PC-9 (cell line): Measurements from ENCODE around the gene NEU4. TPM values are rescaled to one million over a fixed set of nuclear protein-coding genes. Genes with fewer than 3 reads are reported as not detected.

Experiments used
- BruUV-seq: library from RNA; stranded (reverse); fragments of 400-500 nt; replicated peaks from 2 replicates; lab custom pipeline; 2021; lab: Mats Ljungman, UMichigan
- CTCF ChIA-PET: fragments of 300-600 bp; sonication (Branson Sonifier 250); formaldehyde crosslinking; loops from one replicate; lab custom pipeline; 2022; ENCODE audit warnings: antibody characterized with exemption; lab: Charles Lee
- POLR2A ChIA-PET: fragments of 300-600 bp; sonication (Branson Sonifier 250); formaldehyde crosslinking; loops from one replicate; lab custom pipeline; 2022; ENCODE audit warnings: antibody characterized with exemption; ENCODE audit not compliant: unreplicated experiment; lab: Charles Lee
- DNase-seq, 2 experiments: peaks; one replicate each; pipeline versions ENCODE4 v3.0.0 to v3.0.0-alpha.2; 2015 to 2022; ENCODE audit warnings: mixed read lengths in 1 of 2
- H2AFZ ChIP-seq: fragments of 200-600 bp; sonication (generic); 2 replicates; pipeline ENCODE4 v1.8.1; 2017; ENCODE audit warnings: antibody characterized with exemption
- H3F3A ChIP-seq: fragments of 200-600 bp; sonication (generic); 2 replicates; pipeline ENCODE4 v1.8.1; 2017; ENCODE audit warnings: antibody characterized with exemption, mild to moderate bottlenecking, low read depth; ENCODE audit not compliant: insufficient read depth
- H3K27ac ChIP-seq: fragments of 200-600 bp; sonication (generic); 2 replicates; pipeline ENCODE4 v1.6.1; 2016; ENCODE audit warnings: mixed run types
- H3K27me3 ChIP-seq: fragments of 200-600 bp; sonication (generic); 2 replicates; pipeline ENCODE4 v1.6.1; 2016; ENCODE audit warnings: low read depth, mixed run types; ENCODE audit not compliant: insufficient read depth
- H3K36me3 ChIP-seq: fragments of 200-600 bp; sonication (generic); 2 replicates; pipeline ENCODE4 v1.6.1; 2016; ENCODE audit warnings: low read depth, mixed run types
- H3K4me1 ChIP-seq: fragments of 200-600 bp; sonication (generic); replicated peaks from 2 replicates; pipeline ENCODE4 v1.6.1; 2016; ENCODE audit warnings: mixed run types; ENCODE audit not compliant: insufficient read depth
- H3K4me2 ChIP-seq: fragments of 200-600 bp; sonication (generic); 2 replicates; pipeline ENCODE4 v1.6.1; 2017; ENCODE audit warnings: mixed run types
- H3K4me3 ChIP-seq: fragments of 200-600 bp; sonication (generic); 2 replicates; pipeline ENCODE4 v1.6.1; 2016; ENCODE audit warnings: mixed run types
- H3K79me2 ChIP-seq: fragments of 200-600 bp; sonication (generic); 2 replicates; pipeline ENCODE4 v1.6.1; 2017; ENCODE audit warnings: low read depth, mixed run types
- H3K9me2 ChIP-seq: fragments of 200-600 bp; sonication (generic); 2 replicates; pipeline ENCODE4 v1.8.1; 2017; ENCODE audit warnings: mild to moderate bottlenecking; ENCODE audit not compliant: insufficient read depth
- H3K9me3 ChIP-seq: fragments of 200-600 bp; sonication (generic); 2 replicates; pipeline ENCODE4 v1.8.1; 2016; ENCODE audit warnings: low read depth; ENCODE audit not compliant: insufficient read depth
- H4K20me1 ChIP-seq: fragments of 200-600 bp; sonication (generic); 2 replicates; pipeline ENCODE4 v1.8.1; 2017; ENCODE audit not compliant: insufficient read depth
- CTCF ChIP-seq: fragments of 200-600 bp; sonication (generic); conservative IDR thresholded peaks from 2 replicates; pipeline ENCODE4 v1.6.1; 2017; ENCODE audit warnings: mixed run types, antibody characterized with exemption, mild to moderate bottlenecking, moderate library complexity
- EZH2 ChIP-seq: fragments of 200-600 bp; sonication (generic); IDR thresholded peaks from 2 replicates; pipeline ENCODE4 v1.8.0; 2017; ENCODE audit warnings: antibody characterized with exemption, low read depth
- intact Hi-C: fragments of 100-400 bp; cut with micrococcal nuclease; formaldehyde crosslinking; loops from one replicate; pipeline ENCODE4 v1.10.0; 2022; ENCODE audit not compliant: unreplicated experiment
- total RNA-seq: library from RNA; stranded (reverse); gene quantifications from 2 replicates; pipeline ENCODE4 v1.2.3, GENCODE V29; 2021

Gene NEU4
- total RNA-seq, 1 experiment from 2014 or later, result 0.92 TPM

GRCh38 chr2:241849616-241850543, 40.9 kb downstream of the NEU4 start:
- Histone ChIP-seq H3K4me2 (no peak overlapping the region), H3K27ac (no peak overlapping the region), H4K20me1 (no peaks in the 10 kb centered on the region), H2AFZ (no peak overlapping the region), H3F3A (no peaks in the 10 kb centered on the region), H3K27me3 (peaks cover 60% of the 10 kb centered on the region), H3K4me1 (no peaks in the 10 kb centered on the region), H3K36me3 (no peaks in the 10 kb centered on the region), H3K9me3 (no peaks in the 10 kb centered on the region), H3K9me2 (no peaks in the 10 kb centered on the region), H3K4me3 (no peak overlapping the region), H3K79me2 (no peaks in the 10 kb centered on the region)
- intact Hi-C loops, result no loop called here
- POLR2A ChIA-PET, result interaction anchor here (0.6 kb wide), 1 partner anchor 61 kb away, joined by 3 read pairs; no protein-coding TSS in a partner anchor
- TF ChIP-seq EZH2 (no peak), CTCF (no peak)
- CTCF ChIA-PET, result interaction anchor here (0.6 kb wide), 1 partner anchor 23 kb away, joined by 5 read pairs; no protein-coding TSS in a partner anchor
- peak in 1 of 2 experiments; percentile 1 for DNase-seq
- BruUV-seq, result no TSS peak

GRCh38 chr2:241850544-241851324, 41.7 kb downstream of the NEU4 start:
- no peaks in the 10 kb centered on the region for H3K79me2 ChIP-seq
- H3K27ac ChIP-seq, result no peak overlapping the region
- H3K4me2 ChIP-seq, result no peak overlapping the region
- no TSS peak for BruUV-seq
- H2AFZ ChIP-seq, result no peak overlapping the region
- intact Hi-C loops, result no loop called here
- no peak overlapping the region for H3K4me3 ChIP-seq
- no peaks in the 10 kb centered on the region for H3K9me2 ChIP-seq
- ChIA-PET POLR2A (interaction anchor here (0.6 kb wide), 1 partner anchor 60 kb away, joined by 3 read pairs; no protein-coding TSS in a partner anchor), CTCF (no interaction called here)
- H3K36me3 ChIP-seq, result no peaks in the 10 kb centered on the region
- no peak for TF ChIP-seq EZH2
- TF ChIP-seq CTCF, result no peak
- no peaks in the 10 kb centered on the region for H4K20me1 ChIP-seq
- peaks cover 59% of the 10 kb centered on the region for H3K27me3 ChIP-seq
- H3F3A ChIP-seq, result no peaks in the 10 kb centered on the region
- no peaks in the 10 kb centered on the region for H3K9me3 ChIP-seq
- peak in 1 of 2 experiments; percentile 2 for DNase-seq
- H3K4me1 ChIP-seq, result no peaks in the 10 kb centered on the region

- no peak overlapping the region for H3K4me2 ChIP-seq
- BruUV-seq, result no TSS peak
- H3K79me2 ChIP-seq, result no peaks in the 10 kb centered on the region
- POLR2A ChIA-PET, result no interaction called here
- no peaks in the 10 kb centered on the region for H3K36me3 ChIP-seq
- H3K4me3 ChIP-seq, result no peak overlapping the region
- intact Hi-C loops, result no loop called here
- H3K9me2 ChIP-seq, result no peaks in the 10 kb centered on the region
- no peaks in the 10 kb centered on the region for H3K9me3 ChIP-seq
- no peak overlapping the region for H3K27ac ChIP-seq
- H3K27me3 ChIP-seq, result peaks cover 59% of the 10 kb centered on the region
- H3K4me1 ChIP-seq, result no peaks in the 10 kb centered on the region
- no peaks in the 10 kb centered on the region for H4K20me1 ChIP-seq
- no peaks in the 10 kb centered on the region for H3F3A ChIP-seq
- no peak overlapping the region for H2AFZ ChIP-seq
- TF ChIP-seq CTCF (no peak), EZH2 (no peak)
- CTCF ChIA-PET, result no interaction called here
- DNase-seq, result no peak
Measured at GRCh38 chr2:241851325-241852115, 42.5 kb downstream of the NEU4 start.
